Coronary artery (tissue), 2 donors: ENCODE data around the gene ELF2.
A peak's percentile ranks its signal among the peaks of the same experiment; 100 is the strongest.
"Not testable (repeated sequence)": the region's sequence is repeated elsewhere in the genome, so short reads cannot be mapped to it uniquely, and the experiment has no call there.

Experiments
- DNase-seq: peaks from one replicate; pipeline ENCODE4 v3.0.0-alpha.2; 2017; ENCODE audit warnings: low spot score
- H3K27ac ChIP-seq, 2 donors: fragments of 200-600 bp; sonication (generic); one replicate each; pipeline ENCODE4 v1.5.1; 2016 to 2019
- H3K4me3 ChIP-seq: fragments of 200-600 bp; sonication (generic); 2 replicates; pipeline ENCODE4 v1.5.1; 2016; ENCODE audit warnings: mild to moderate bottlenecking, moderate library complexity
- CTCF ChIP-seq: fragments of 200-600 bp; sonication (generic); IDR thresholded peaks from one replicate; pipeline ENCODE4 v1.5.1; 2019; ENCODE audit warnings: antibody characterized with exemption

Gene ELF2

GRCh38 chr4:139170932-139171331, 6.1 kb downstream of the ELF2 start:
- DNase-seq, result no peak
- no peak overlapping the region for H3K27ac ChIP-seq
- no peak overlapping the region for H3K4me3 ChIP-seq
- no peak for TF ChIP-seq CTCF

GRCh38 chr4:139167774-139168444, 9.1 kb downstream of the ELF2 start:
- TF ChIP-seq CTCF, result no peak
- no peak for DNase-seq
- Histone ChIP-seq H3K27ac (no peak overlapping the region), H3K4me3 (peak overlapping the region; percentile 8)

GRCh38 chr4:139164731-139165130, 12.3 kb downstream of the ELF2 start:
- no peak for DNase-seq
- TF ChIP-seq CTCF, result no peak
- Histone ChIP-seq H3K27ac (no peak overlapping the region), H3K4me3 (no peak overlapping the region)

- no peak overlapping the region for H3K4me3 ChIP-seq
- TF ChIP-seq CTCF, result no peak
- no peak for DNase-seq
- H3K27ac ChIP-seq, result no peak overlapping the region
Observed at GRCh38 chr4:139163806-139164206, 13.2 kb downstream of the ELF2 start.

- not testable (repeated sequence) for DNase-seq, H3K4me3 ChIP-seq, H3K27ac ChIP-seq
Observed at GRCh38 chr4:139157977-139158376, 19.0 kb downstream of the ELF2 start.

GRCh38 chr4:139154952-139155557, 22.0 kb downstream of the ELF2 start:
- TF ChIP-seq CTCF, result no peak
- no peak for DNase-seq
- Histone ChIP-seq H3K27ac (no peak overlapping the region), H3K4me3 (no peak overlapping the region)

GRCh38 chr4:139154538-139154937, 22.5 kb downstream of the ELF2 start:
- TF ChIP-seq CTCF, result no peak
- DNase-seq, result no peak
- no peak overlapping the region for H3K27ac ChIP-seq
- no peak overlapping the region for H3K4me3 ChIP-seq
